Erythroblast (primary cell): Measurements from ENCODE around the gene OBP2B.
"Not testable (repeated sequence)": the region's sequence is repeated elsewhere in the genome, so short reads cannot be mapped to it uniquely, and the experiment has no call there.

Experiments
- DNase-seq, 2 experiments: peaks; one replicate each; lab custom pipeline; 2025; lab: John Stamatoyannopoulos, UW
- GATA1 ChIP-seq: IDR thresholded peaks from 2 replicates; pipeline ENCODE4 v1.6.1; 2011; ENCODE audit warnings: low read depth, mild to moderate bottlenecking, control low read depth, low read length, moderate library complexity
- POLR2A ChIP-seq: IDR thresholded peaks from 2 replicates; pipeline ENCODE4 v1.6.1; 2011; ENCODE audit warnings: mild to moderate bottlenecking, low read length

OBP2B gene

DNA sequence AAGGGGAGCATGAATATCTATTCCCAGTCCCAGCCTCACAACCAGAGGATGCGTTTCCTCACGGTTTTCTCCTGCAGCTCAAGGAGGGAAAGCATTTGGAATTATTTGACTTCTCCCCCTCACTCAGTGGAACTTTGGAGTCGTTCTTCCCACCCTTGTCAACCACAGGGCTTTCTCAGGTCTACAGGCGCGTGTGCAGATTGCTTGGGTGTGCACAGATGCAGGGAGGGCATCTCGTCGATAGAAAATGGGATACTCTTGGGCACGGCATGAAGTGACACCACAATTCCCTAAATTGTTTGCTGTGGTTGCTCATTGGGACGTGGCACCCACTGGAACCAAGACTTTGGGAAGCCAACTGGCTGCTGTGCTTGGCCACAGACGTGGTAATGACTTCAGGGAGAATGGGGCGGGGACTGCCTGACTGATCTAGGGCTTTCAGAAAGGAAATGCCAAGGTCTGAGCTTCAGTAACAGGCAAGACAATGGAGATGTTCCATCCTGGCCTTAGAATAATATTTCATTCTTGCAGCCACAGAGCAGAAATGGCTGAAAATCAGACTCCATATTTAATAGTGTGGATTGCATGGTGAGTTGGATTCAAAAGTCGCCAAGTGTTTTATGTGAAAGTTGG, 12.2 kb upstream of the OBP2B start:
- TF ChIP-seq POLR2A: no peak
- no peak for TF ChIP-seq GATA1
- DNase-seq: no peak

- not testable (repeated sequence) for DNase-seq
Observed at GRCh38 chr9:133218049-133218975, 9.3 kb upstream of the OBP2B start.

DNA sequence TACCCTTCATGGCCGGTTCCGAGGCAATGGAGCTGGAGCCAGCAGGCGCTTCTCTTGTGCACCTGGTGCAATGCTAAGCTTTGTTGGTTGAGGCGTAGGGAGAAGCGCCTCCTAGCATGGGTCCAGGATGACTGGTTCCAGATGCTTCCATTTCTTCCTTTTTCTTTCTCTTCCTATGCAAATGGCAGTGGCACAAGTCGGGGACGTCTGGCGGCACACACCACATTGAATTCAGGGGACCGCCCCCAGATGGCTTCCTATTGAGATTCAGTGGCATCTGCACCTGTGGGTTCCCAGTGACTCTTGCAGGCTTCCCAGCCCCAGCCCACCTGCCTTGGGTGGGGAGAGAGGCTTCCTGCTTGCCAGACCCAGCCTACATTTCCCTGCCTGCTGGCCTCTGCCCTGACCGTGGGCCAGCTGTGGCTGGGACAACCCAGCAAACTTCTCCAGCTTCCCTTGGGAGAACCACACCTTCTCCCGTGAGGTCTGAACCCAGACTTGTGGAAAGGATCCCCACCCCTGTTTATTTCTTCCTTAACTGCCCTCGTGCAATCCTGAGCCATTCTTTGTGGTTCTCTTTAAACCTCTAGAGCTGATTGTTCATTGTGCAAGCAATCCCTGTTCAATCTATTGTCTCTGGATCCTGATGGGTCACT, 8.4 kb upstream of the OBP2B start:
- DNase-seq: not testable (repeated sequence)

DNA sequence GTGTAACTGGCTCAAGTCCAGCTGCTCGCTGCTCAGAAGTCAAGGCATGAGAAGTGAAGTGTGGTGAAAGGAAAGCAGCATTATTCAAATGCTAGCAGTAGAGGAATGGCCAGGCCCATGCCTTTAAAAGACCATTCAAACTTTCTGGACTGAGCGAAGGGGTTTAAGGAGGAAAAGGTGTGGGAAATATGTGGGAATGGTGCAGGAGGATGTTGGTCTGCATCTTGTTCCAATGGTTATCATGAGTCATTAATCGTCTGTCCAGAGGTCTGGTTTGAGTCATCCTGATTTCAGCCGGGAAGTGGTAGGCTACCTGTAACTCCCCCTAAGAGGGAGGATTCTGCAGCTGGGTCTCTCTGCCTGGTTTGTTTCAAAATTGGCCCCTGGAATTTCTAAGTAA, 5.2 kb upstream of the OBP2B start:
- DNase-seq: not testable (repeated sequence)

DNA sequence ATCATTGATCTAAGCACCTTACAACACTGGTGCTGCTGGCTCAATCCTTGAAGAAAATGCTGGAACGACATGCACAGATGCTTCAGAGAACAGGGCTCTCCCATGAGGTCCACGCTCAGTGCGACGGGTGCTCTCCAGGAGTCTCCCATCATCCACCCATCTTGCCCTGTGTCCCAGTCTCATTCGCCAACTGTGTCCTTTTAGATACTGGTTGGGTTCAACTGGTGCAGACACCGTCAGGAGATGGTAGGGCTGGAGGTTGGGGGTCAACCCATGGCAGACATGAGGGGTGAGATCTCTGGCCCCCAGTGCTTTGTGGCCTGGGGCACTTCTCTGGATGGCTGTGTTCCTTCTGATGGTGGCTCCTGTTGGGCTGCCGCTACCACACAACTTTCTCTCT, 1.6 kb upstream of the OBP2B start:
- no peak for DNase-seq
- TF ChIP-seq POLR2A (no peak), GATA1 (no peak)

DNA sequence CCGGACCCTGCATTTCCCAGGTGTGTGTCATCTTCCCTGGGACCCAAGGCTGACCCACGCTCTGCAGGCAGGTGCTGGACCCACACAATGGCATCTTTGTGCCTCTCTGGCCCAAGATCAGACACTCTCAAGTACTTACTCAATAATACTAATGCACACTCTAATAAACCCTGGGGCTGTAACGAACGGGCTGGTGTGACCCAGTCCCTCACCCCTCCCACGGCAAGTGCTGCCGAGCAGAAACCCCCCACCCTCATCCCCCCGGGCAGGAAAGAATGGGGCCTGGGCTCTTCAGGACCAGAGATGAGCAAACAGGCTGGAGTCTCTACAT, 1.1 kb upstream of the OBP2B start:
- DNase-seq: no peak

GRCh38 chr9:133209327-133210201, 514 bp upstream of the OBP2B start:
- not testable (repeated sequence) for DNase-seq

More for the DNA sequence above, 1.1 kb upstream of the OBP2B start:
- TF ChIP-seq POLR2A (no peak), GATA1 (no peak)

DNA sequence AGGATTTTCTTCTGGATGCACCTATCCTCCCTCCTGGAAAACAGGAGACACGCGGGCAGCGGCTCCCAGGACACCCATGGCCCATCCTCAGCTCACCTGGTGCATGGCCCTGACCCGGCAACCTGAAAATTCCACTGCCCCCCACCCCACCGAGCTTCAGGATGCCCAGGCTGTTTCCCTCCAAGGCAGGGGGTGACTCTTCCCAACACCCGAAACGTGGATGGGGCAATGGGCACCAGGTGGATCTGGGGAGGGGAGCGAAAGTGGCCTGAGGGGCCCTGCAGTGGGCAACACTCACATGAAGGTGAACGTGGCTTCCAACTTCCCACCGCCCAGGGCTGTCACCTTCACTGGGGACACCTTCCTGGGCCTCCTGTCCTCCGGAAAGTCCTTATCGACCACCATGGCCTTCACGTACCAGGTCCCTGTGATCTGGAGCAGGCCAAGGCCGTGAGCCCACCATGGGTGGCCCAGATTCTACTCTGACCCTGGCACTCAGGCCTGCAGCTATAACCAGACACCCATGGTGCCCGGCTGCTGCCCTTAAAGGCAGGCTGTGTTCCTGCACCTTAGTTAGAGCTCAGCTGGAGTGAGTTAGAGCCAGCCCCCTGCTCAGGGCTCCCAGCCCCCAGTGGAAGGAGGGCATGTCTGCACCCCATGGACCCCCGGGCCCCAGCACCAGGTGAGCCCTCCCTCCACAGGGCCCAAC, 725 bp downstream of the OBP2B start:
- not testable (repeated sequence) for DNase-seq

DNA sequence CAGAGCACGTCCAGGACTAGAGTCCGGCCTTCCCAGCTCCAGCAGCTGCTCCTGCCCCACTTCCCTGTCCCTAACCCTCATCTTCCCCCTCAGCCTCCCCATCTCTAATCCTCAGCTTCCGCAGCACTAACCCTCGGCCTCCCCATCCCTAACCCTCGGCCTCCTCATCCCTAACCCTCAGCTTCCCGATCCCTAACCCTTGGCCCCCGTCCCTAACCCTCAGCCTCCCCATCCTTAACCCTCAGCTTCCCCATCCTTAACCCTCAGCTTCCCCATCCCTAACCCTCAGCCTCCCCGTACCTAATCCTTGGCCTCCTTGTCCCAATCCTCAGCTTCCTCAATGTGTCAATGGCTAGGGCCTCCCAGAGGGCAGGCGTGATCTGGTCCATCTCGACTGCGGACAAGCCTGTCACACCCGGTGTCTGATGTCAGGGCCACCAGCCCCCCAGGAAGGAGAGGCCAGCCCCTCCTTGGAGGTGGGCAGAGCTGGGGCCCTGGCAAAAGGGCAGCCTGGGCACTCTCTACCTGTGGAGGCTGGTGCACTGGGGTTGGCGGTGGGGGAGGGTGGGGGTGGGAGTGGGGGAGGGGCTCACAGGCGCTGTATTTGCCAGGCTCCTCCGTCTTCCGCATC, 1.4 kb downstream of the OBP2B start:
- no peak for TF ChIP-seq GATA1
- TF ChIP-seq POLR2A: no peak
- DNase-seq: no peak

- TF ChIP-seq POLR2A (no peak), GATA1 (no peak)
- no peak for DNase-seq
Observed at GRCh38 chr9:133207021-133207531, 2.0 kb downstream of the OBP2B start.

- DNase-seq: no peak
- TF ChIP-seq GATA1 (no peak), POLR2A (no peak)
Observed at GRCh38 chr9:133205996-133206931, 2.8 kb downstream of the OBP2B start.

DNA sequence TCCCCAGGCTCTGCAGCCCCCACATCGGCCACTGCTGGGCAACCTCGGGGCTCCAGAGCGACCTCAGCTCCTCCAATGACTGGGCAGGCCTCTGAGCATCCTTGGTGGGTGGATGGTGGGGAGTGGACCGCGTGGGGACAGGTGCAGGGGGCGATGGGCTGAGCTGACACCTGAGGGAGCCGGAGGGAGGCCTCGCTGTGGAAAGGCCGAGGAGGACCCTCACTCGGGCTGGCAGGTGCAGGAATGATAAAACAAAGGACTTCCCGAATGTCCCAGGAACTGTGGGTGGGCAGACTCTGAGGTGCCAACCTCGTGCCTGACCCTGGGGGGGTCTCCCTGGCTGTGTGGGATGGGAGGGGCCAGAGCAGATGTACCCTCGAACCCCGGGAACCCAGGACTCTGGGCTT, 3.6 kb downstream of the OBP2B start:
- not testable (repeated sequence) for DNase-seq
